B cell (primary cell): Measurements from ENCODE around the gene AVEN.

Experiments used
- CTCF ChIP-seq: fragments of 200-600 bp; IDR thresholded peaks from one replicate; pipeline ENCODE4 v1.8.0; 2022; ENCODE audit warnings: antibody characterized with exemption, mild to moderate bottlenecking
- EZH2 ChIP-seq: IDR thresholded peaks from 2 replicates; pipeline ENCODE4 v1.6.1; 2012; ENCODE audit warnings: borderline replicate concordance, low read depth, mild to moderate bottlenecking, moderate library complexity, low read length; ENCODE audit not compliant: insufficient read depth, poor library complexity, severe bottlenecking

GRCh38 chr15:33823119-33823518 is 215.9 kb downstream of the AVEN start:
- TF ChIP-seq CTCF (no peak), EZH2 (no peak)
